Erythroblast (primary cell): ENCODE measurements around the gene DEFB114.

ENCODE experiments used
- GATA1 ChIP-seq: IDR thresholded peaks from 2 replicates; pipeline ENCODE4 v1.6.1; 2011; ENCODE audit warnings: low read depth, mild to moderate bottlenecking, control low read depth, low read length, moderate library complexity
- POLR2A ChIP-seq: IDR thresholded peaks from 2 replicates; pipeline ENCODE4 v1.6.1; 2011; ENCODE audit warnings: mild to moderate bottlenecking, low read length

GRCh38 chr6:49966823-49967222 lies 2.9 kb upstream of the DEFB114 start:
- TF ChIP-seq POLR2A: no peak
- TF ChIP-seq GATA1: no peak
